GM12874 (cell line): ENCODE data around the gene PEX11G.

ENCODE experiments used
- CTCF ChIP-seq: IDR thresholded peaks from 2 replicates; pipeline ENCODE4 v1.5.1; 2011; ENCODE audit warnings: low read depth, mild to moderate bottlenecking, control low read depth, low read length, moderate library complexity; ENCODE audit not compliant: insufficient read depth

The PEX11G gene

GRCh38 chr19:7488736-7489353 lies at the start of gene PEX11G:
Gene PEX11G (minus strand): TSS chr19:7489035. CDS start chr19:7489010, 25 bp downstream.
- no peak for TF ChIP-seq CTCF

- no peak for TF ChIP-seq CTCF
These were observed 47.3 kb upstream of the PEX11G start for GRCh38 chr19:7535998-7536695.

- no peak for TF ChIP-seq CTCF
These were observed 46.5 kb upstream of the PEX11G start, which contains the start of gene PNPLA6 for GRCh38 chr19:7535047-7535997. Gene PNPLA6 (plus strand): TSS chr19:7535717. CDS start chr19:7535789, 72 bp downstream.

- TF ChIP-seq CTCF, result no peak
These were observed 45.8 kb upstream of the PEX11G start for GRCh38 chr19:7534531-7535046.

GRCh38 chr19:7533925-7534480 lies 45.2 kb upstream of the PEX11G start:
- TF ChIP-seq CTCF, result no peak

- no peak for TF ChIP-seq CTCF
These were observed 44.5 kb upstream of the PEX11G start for GRCh38 chr19:7533281-7533885.
